Measurements from ENCODE around the gene ACSM5.
"Not testable (repeated sequence)": the region's sequence is repeated elsewhere in the genome, so short reads cannot be mapped to it uniquely, and the experiment has no call there.

The ACSM5 gene

GRCh38 chr16:20453633-20454032, 44.3 kb downstream of the ACSM5 start:
- DNase-seq (ENCODE audit: low spot score) = not testable (repeated sequence)

GRCh38 chr16:20459227-20459626, 49.9 kb downstream of the ACSM5 start:
- not testable (repeated sequence) for DNase-seq (ENCODE audit: low spot score)

- not testable (repeated sequence) for DNase-seq (ENCODE audit: low spot score)
These were observed 51.0 kb downstream of the ACSM5 start for GRCh38 chr16:20460313-20460712.

GRCh38 chr16:20468954-20469353, 59.6 kb downstream of the ACSM5 start:
- DNase-seq (ENCODE audit: low spot score) = not testable (repeated sequence)

- not testable (repeated sequence) for DNase-seq (ENCODE audit: low spot score)
These were observed 60.6 kb downstream of the ACSM5 start for GRCh38 chr16:20469930-20470329.

- not testable (repeated sequence) for DNase-seq (ENCODE audit: low spot score)
These were observed 61.4 kb downstream of the ACSM5 start for GRCh38 chr16:20470732-20471131.

- not testable (repeated sequence) for DNase-seq (ENCODE audit: low spot score)
These were observed 67.9 kb downstream of the ACSM5 start for GRCh38 chr16:20477188-20477744.

GRCh38 chr16:20483989-20484388, 74.7 kb downstream of the ACSM5 start:
- not testable (repeated sequence) for DNase-seq (ENCODE audit: low spot score)

GRCh38 chr16:20484726-20485125, 75.4 kb downstream of the ACSM5 start:
- no peak for DNase-seq (ENCODE audit: low spot score)

GRCh38 chr16:20485408-20485807, 76.1 kb downstream of the ACSM5 start:
- DNase-seq (ENCODE audit: low spot score) = no peak
